G401.6 (cell line): ENCODE results near the gene NAPB.
"Not testable (repeated sequence)": the region's sequence is repeated elsewhere in the genome, so short reads cannot be mapped to it uniquely, and the experiment has no call there.

Source experiments
- FAIRE-seq: peaks from 2 replicates; lab custom pipeline; 2012; peaks lifted over from hg19 to GRCh38; lab: Jason Lieb, UNC

The NAPB gene

GRCh38 chr20:23367770-23368169 lies 53.5 kb downstream of the NAPB start:
- no peak for FAIRE-seq

- no peak for FAIRE-seq
These were observed 54.9 kb downstream of the NAPB start for GRCh38 chr20:23366384-23366783.

GRCh38 chr20:23365390-23366165 lies 55.7 kb downstream of the NAPB start:
- FAIRE-seq, result no peak

- FAIRE-seq, result no peak
These were observed 58.0 kb downstream of the NAPB start for GRCh38 chr20:23363257-23363649.

- FAIRE-seq, result no peak
These were observed 58.7 kb downstream of the NAPB start for GRCh38 chr20:23362392-23363256.

GRCh38 chr20:23361476-23362391 lies 59.6 kb downstream of the NAPB start, which contains the start of gene GZF1:
GZF1 (plus strand) TSS chr20:23362182; CDS start chr20:23364384, 2,202 bp downstream.
- no peak for FAIRE-seq

GRCh38 chr20:23361119-23361475 lies 60.2 kb downstream of the NAPB start:
- no peak for FAIRE-seq

- FAIRE-seq, result no peak
These were observed 60.8 kb downstream of the NAPB start for GRCh38 chr20:23360531-23360930.

- no peak for FAIRE-seq
These were observed 62.2 kb downstream of the NAPB start for GRCh38 chr20:23358923-23359593.

GRCh38 chr20:23358563-23358906 lies 62.8 kb downstream of the NAPB start:
- no peak for FAIRE-seq

GRCh38 chr20:23357767-23358562 lies 63.3 kb downstream of the NAPB start:
- FAIRE-seq, result peak; percentile 98

- no peak for FAIRE-seq
These were observed 65.1 kb downstream of the NAPB start for GRCh38 chr20:23356203-23356602.

GRCh38 chr20:23350904-23351838 lies 70.1 kb downstream of the NAPB start:
- no peak for FAIRE-seq

GRCh38 chr20:23350196-23350903 lies 70.9 kb downstream of the NAPB start, which contains the start of gene NXT1:
NXT1 (plus strand) TSS chr20:23350791; CDS start chr20:23354042, 3,251 bp downstream.
- FAIRE-seq, result peak; percentile 97

GRCh38 chr20:23349338-23350195 lies 71.7 kb downstream of the NAPB start:
- peak; percentile 45 for FAIRE-seq

GRCh38 chr20:23348510-23348909 lies 72.8 kb downstream of the NAPB start:
- FAIRE-seq, result not testable (repeated sequence)

GRCh38 chr20:23347791-23348190 lies 73.5 kb downstream of the NAPB start:
- no peak for FAIRE-seq

GRCh38 chr20:23346002-23346401 lies 75.3 kb downstream of the NAPB start:
- no peak for FAIRE-seq
